ENCODE data around the gene ZNF554.
"Not testable (repeated sequence)": the region's sequence is repeated elsewhere in the genome, so short reads cannot be mapped to it uniquely, and the experiment has no call there.

ZNF554 gene

DNA sequence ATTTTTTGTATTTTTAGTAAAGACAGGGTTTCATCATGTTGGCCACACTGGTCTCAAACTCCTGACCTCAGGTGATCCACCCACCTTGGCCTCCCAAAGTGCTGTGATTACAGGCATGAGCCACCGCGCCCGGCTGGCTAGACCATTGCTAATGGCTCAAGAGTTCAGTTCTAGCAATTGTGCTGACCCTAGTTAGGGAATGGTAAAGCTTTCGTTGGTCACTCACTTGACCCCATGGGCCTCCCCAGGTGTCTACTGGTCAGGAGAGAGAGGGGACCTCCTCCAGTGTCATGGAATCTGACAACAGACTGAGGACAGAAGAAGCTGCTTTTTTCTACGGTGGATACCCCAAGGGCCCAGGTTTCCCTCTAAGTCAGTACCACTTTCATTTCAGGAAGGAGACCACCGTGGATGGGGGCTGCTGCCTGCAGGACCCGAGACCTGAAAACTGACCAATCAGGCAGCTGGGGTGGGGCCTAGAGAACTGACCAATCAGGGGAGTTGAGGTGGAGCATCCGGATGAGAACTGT, 46.9 kb downstream of the ZNF554 start:
- TF ChIP-seq, protein P1, sequence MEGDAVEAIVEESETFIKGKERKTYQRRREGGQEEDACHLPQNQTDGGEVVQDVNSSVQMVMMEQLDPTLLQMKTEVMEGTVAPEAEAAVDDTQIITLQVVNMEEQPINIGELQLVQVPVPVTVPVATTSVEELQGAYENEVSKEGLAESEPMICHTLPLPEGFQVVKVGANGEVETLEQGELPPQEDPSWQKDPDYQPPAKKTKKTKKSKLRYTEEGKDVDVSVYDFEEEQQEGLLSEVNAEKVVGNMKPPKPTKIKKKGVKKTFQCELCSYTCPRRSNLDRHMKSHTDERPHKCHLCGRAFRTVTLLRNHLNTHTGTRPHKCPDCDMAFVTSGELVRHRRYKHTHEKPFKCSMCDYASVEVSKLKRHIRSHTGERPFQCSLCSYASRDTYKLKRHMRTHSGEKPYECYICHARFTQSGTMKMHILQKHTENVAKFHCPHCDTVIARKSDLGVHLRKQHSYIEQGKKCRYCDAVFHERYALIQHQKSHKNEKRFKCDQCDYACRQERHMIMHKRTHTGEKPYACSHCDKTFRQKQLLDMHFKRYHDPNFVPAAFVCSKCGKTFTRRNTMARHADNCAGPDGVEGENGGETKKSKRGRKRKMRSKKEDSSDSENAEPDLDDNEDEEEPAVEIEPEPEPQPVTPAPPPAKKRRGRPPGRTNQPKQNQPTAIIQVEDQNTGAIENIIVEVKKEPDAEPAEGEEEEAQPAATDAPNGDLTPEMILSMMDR (IDR thresholded peaks at IDR 0.05), result no peak
- DNase-seq, result peak in 1 of 2 donors; percentile 41
- Histone ChIP-seq H3K9me3 (no peaks in the 10 kb centered on the region), H3K27me3 (no peaks in the 10 kb centered on the region), H3K4me3 (no peak overlapping the region), H3K27ac (no peak overlapping the region), H3K4me1 (no peaks in the 10 kb centered on the region), H3K36me3 (no peaks in the 10 kb centered on the region)
- intact Hi-C loops (cut with DNase I; ENCODE audit: low total_unique reads), result no loop called here

DNA sequence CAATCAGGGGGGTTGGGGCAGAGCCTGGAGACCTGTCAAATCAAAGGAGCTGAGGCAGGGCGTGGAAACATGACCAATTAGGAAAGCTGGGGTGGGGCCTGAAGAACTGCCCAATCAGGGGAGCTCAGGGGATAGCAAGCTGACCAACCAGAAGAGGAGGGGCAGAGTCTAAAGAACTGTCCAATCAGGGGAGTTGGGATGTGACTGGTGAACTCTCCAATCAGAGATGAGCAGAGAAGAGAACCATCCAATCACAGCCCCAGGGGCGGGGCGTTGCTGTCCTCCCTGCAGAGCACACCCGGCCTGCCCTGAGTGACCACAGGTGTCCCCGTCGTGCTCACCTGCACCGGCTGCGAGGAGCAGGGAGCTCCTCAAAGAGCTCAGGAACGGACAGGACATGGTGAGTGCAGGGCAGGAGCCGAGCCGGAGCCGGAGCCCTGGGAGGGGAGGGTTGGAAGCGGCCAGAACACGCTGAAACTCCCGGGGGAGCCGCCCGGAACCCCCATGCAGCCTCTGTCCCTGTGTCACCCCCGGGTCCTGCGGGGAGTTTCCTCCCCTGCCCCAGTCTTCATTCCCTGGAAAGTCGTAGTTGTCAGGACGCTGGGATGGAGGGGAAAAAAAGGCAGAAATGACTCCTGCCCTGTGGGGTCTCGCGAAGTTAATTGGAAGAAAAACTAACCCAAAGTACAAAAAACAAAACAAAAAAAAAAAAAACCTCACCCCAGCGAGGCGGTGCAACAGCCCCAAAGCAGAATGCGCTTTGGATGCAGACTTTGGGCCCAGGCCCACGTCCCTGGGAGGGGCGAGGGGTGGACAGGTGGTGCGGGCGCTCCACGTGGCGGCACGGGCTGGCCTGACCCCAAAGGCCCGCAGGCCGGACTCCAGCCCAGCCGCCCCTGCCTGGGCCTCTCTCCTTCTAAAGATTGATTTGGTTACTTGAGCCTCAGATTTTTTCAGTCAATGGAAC, 47.6 kb downstream of the ZNF554 start, which contains the start of gene ZNF556:
Gene ZNF556, plus strand, starts transcription at position 311 of the 967 bp plus-strand sequence. Its CDS starts 87 bp downstream, at position 398.
- DNase-seq, result no peak
- Histone ChIP-seq H3K27ac (no peak within 1 kb of the TSS), H3K9me3 (no peaks in the 10 kb centered on the region), H3K36me3 (no peaks in the 10 kb centered on the region), H3K4me1 (no peaks in the 10 kb centered on the region), H3K4me3 (no peak within 1 kb of the TSS), H3K27me3 (no peaks in the 10 kb centered on the region)
- TF ChIP-seq, protein P1 (IDR thresholded peaks at IDR 0.05), result no peak
- intact Hi-C loops (cut with DNase I; ENCODE audit: low total_unique reads), result no loop called here

DNA sequence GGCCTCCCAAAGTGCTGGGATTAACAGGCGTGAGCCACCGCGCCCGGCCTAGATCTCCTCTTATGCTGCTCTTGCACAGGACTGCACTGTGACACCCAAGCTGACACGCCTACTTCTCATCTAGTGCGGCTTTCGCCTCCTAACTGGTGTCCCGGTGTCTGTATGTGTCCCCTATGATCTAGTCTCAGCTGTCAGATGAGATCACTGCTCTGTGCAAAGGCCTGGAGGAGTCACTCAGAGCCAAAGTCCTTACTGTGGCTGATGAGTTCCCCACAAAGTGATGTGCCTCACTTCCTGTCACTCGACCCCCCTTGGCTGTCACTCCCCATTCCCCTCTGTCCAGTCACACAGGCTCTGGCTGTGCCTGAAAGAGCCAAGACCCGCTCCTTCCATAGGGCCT, 50.0 kb downstream of the ZNF554 start:
- Histone ChIP-seq H3K4me3 (no peak overlapping the region), H3K27me3 (no peaks in the 10 kb centered on the region), H3K4me1 (no peaks in the 10 kb centered on the region), H3K27ac (no peak overlapping the region), H3K9me3 (no peaks in the 10 kb centered on the region), H3K36me3 (no peaks in the 10 kb centered on the region)
- DNase-seq, result no peak
- intact Hi-C loops (cut with DNase I; ENCODE audit: low total_unique reads), result loop anchor here (5.0 kb wide), 1 partner anchor 222 kb away; no protein-coding TSS in a partner anchor
- TF ChIP-seq, protein P1 (IDR thresholded peaks at IDR 0.05), result no peak

DNA sequence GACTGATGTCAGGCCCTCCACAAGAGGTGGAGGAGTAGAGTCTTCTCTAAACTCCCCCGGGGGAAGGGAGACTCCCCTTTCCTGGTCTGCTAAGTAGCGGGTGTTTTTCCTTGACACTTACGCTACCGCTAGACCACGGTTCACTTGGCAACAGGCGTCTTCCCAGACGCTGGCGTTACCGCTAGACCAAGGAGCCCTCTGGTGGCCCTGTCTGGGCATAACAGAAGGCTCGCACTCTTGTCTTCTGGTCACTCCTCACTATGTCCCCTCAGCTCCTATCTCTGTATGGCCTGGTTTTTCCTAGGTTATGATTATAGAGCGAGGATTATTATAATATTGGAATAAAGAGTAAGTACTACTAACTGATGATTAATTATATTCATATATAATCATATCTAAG, 52.5 kb downstream of the ZNF554 start:
- not testable (repeated sequence) for H3K36me3 ChIP-seq, H3K4me3 ChIP-seq, DNase-seq, H3K27ac ChIP-seq, H3K4me1 ChIP-seq, H3K27me3 ChIP-seq
- intact Hi-C loops (cut with DNase I; ENCODE audit: low total_unique reads), result loop anchor here (5.0 kb wide), 1 partner anchor 225 kb away; no protein-coding TSS in a partner anchor
- peaks cover 0 to 13% (median 10%) of the 10 kb centered on the region in 3 donors for H3K9me3 ChIP-seq

DNA sequence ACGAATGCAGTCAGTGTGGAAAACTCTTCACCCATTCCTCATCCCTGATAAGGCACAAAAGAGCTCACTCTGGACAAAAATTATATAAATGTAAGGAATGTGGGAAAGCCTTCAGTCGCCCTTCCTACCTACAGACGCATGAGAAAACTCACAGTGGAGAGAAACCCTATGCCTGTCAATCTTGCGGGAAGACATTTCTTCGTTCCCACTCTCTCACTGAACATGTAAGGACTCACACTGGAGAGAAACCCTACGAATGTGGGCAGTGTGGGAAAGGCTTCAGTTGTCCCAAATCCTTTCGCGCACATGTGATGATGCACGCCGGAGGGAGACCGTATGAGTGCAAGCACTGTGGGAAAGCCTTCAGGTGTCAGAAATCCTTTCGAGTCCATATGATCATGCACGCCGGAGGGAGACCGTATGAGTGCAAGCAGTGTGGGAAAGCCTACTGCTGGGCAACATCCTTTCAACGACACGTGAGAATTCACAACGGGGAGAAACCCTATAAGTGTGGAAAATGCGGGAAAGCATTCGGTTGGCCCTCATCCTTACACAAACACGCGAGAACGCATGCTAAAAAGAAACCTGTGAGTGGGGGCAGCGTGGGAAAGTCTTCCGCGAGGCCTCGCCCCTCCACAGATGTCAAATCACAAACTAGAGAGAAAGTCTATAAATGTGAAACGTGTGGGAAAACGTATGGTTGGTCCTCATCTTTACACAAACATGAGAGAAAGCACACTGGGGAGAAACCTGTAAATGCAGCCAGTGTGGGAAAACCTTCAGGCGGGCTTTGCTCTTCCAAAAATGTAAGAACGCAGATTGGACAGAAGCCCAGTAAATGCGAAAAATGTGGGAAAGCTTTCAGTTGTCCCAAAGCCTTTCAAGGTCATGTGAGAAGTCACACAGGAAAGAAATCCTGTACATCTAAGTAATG, 58.0 kb downstream of the ZNF554 start:
- intact Hi-C loops (cut with DNase I; ENCODE audit: low total_unique reads), result no loop called here
- Histone ChIP-seq H3K27ac (no peak overlapping the region), H3K36me3 (no peaks in the 10 kb centered on the region), H3K4me3 (no peak overlapping the region), H3K9me3 (peaks cover 0 to 29% (median 27%) of the 10 kb centered on the region in 3 donors), H3K4me1 (no peaks in the 10 kb centered on the region), H3K27me3 (peaks cover 0 to 3% of the 10 kb centered on the region in 2 donors)
- TF ChIP-seq, protein P1 (IDR thresholded peaks at IDR 0.05), result no peak
- DNase-seq, result peak in 1 of 2 donors; percentile 9
